IMR-90 (cell line): ENCODE data around the gene TSPAN33. TPM values are rescaled to one million over a fixed set of nuclear protein-coding genes. Genes with fewer than 3 reads are reported as not detected.

Experiments used
- ATAC-seq: fragments of 200-7000 bp; cut with Tn5 transposase; 2 replicates; pipeline ENCODE4 v1.9.1; 2020; ENCODE audit warnings: low read depth, mild to moderate bottlenecking, moderate library complexity
- BruUV-seq: library from RNA; stranded (reverse); fragments of 400-500 nt; replicated peaks from 2 replicates; lab custom pipeline; 2021; lab: Mats Ljungman, UMichigan
- CTCF ChIA-PET: fragments of 300-600 bp; formaldehyde crosslinking; extraction: SDS; loops from one replicate; lab custom pipeline; 2021; ENCODE audit warnings: antibody characterized with exemption; lab: Yijun Ruan, JAX
- POLR2A ChIA-PET: fragments of 300-600 bp; sonication (Branson Sonifier 250); formaldehyde crosslinking; loops from one replicate; lab custom pipeline; 2022; ENCODE audit warnings: antibody characterized with exemption; ENCODE audit not compliant: unreplicated experiment; lab: Charles Lee
- DNase-seq: peaks from one replicate; pipeline ENCODE4 v3.0.0; 2013
- H2AFZ ChIP-seq: replicated peaks from 2 replicates; pipeline ENCODE3; 2013; ENCODE audit warnings: low read length, mild to moderate bottlenecking; ENCODE audit not compliant: poor library complexity
- H2AK5ac ChIP-seq: 2 replicates; pipeline ENCODE4 v1.6.1; 2013; ENCODE audit warnings: low read depth, low read length, inconsistent platforms
- H2AK9ac ChIP-seq: replicated peaks from 2 replicates; pipeline ENCODE3; 2013; ENCODE audit warnings: mild to moderate bottlenecking, low read depth, low read length, moderate library complexity; ENCODE audit not compliant: poor library complexity
- H2BK120ac ChIP-seq: 2 replicates; pipeline ENCODE4 v1.6.1; 2013; ENCODE audit warnings: low read depth, low read length, inconsistent platforms
- H2BK15ac ChIP-seq: 3 replicates; pipeline ENCODE4 v1.6.1; 2013; ENCODE audit warnings: low read depth, low read length, inconsistent platforms
- H2BK20ac ChIP-seq: 2 replicates; pipeline ENCODE4 v1.6.1; 2013; ENCODE audit warnings: low read depth, mild to moderate bottlenecking, inconsistent platforms, low read length, moderate library complexity
- H2BK5ac ChIP-seq: 2 replicates; pipeline ENCODE4 v1.6.1; 2013; ENCODE audit warnings: mild to moderate bottlenecking, low read depth, low read length, inconsistent platforms; ENCODE audit not compliant: poor library complexity, severe bottlenecking
- H3K14ac ChIP-seq: replicated peaks from 2 replicates; pipeline ENCODE4 v1.6.1; 2013; ENCODE audit warnings: low read depth, low read length, inconsistent platforms
- H3K18ac ChIP-seq: 2 replicates; pipeline ENCODE4 v1.6.1; 2013; ENCODE audit warnings: low read depth, low read length, control low read depth
- H3K23ac ChIP-seq: 2 replicates; pipeline ENCODE4 v1.6.1; 2013; ENCODE audit warnings: low read depth, low read length, inconsistent platforms
- H3K27ac ChIP-seq: 2 replicates; pipeline ENCODE4 v1.5.1; 2013; ENCODE audit warnings: mild to moderate bottlenecking, control low read depth, low read length; ENCODE audit not compliant: insufficient read depth
- H3K27me3 ChIP-seq: 2 replicates; pipeline ENCODE4 v1.6.1; 2013; ENCODE audit warnings: low read length; ENCODE audit not compliant: control insufficient read depth, insufficient read depth
- H3K36me3 ChIP-seq: 2 replicates; pipeline ENCODE4 v1.6.1; 2013; ENCODE audit warnings: low read length, mixed read lengths; ENCODE audit not compliant: control insufficient read depth, insufficient read depth
- H3K4ac ChIP-seq: 2 replicates; pipeline ENCODE4 v1.6.1; 2013; ENCODE audit warnings: low read depth, low read length, inconsistent platforms
- H3K4me1 ChIP-seq: 2 replicates; pipeline ENCODE4 v1.6.1; 2013; ENCODE audit warnings: low read length, mixed read lengths; ENCODE audit not compliant: control insufficient read depth, insufficient read depth
- H3K4me2 ChIP-seq: 2 replicates; pipeline ENCODE4 v1.6.1; 2013; ENCODE audit warnings: low read depth, mild to moderate bottlenecking, control low read depth, low read length, moderate library complexity
- H3K4me3 ChIP-seq: 2 replicates; pipeline ENCODE4 v1.5.1; 2013; ENCODE audit warnings: low read depth, mild to moderate bottlenecking, control low read depth, low read length, moderate library complexity; ENCODE audit not compliant: insufficient read depth
- H3K56ac ChIP-seq: 2 replicates; pipeline ENCODE4 v1.6.1; 2013; ENCODE audit warnings: low read length, inconsistent platforms; ENCODE audit not compliant: insufficient read depth; ENCODE audit errors: extremely low read depth
- H3K79me1 ChIP-seq, 2 experiments: 2 replicates each; pipeline ENCODE4 v1.6.1; 2013; ENCODE audit warnings: low read length in 2 of 2, inconsistent platforms in 1 of 2, low read depth in 1 of 2
- H3K9ac ChIP-seq: 2 replicates; pipeline ENCODE4 v1.6.1; 2013; ENCODE audit warnings: low read depth, low read length, control low read depth
- H3K9me1 ChIP-seq: 2 replicates; pipeline ENCODE4 v1.6.1; 2013; ENCODE audit warnings: low read length, inconsistent platforms; ENCODE audit not compliant: insufficient read depth
- H3K9me3 ChIP-seq: 2 replicates; pipeline ENCODE4 v1.6.1; 2013; ENCODE audit warnings: low read length; ENCODE audit not compliant: control insufficient read depth, insufficient read depth
- H4K20me1 ChIP-seq: 2 replicates; pipeline ENCODE4 v1.6.1; 2013; ENCODE audit warnings: low read length, inconsistent platforms; ENCODE audit not compliant: insufficient read depth
- H4K5ac ChIP-seq: 2 replicates; pipeline ENCODE4 v1.6.1; 2013; ENCODE audit warnings: mild to moderate bottlenecking, low read depth, low read length, control low read depth
- H4K8ac ChIP-seq, 2 experiments: 2 replicates each; pipeline ENCODE4 v1.6.1; 2013; ENCODE audit warnings: low read depth in 2 of 2, low read length in 2 of 2, control low read depth in 1 of 2, inconsistent platforms in 1 of 2
- H4K91ac ChIP-seq: 2 replicates; pipeline ENCODE4 v1.6.1; 2013; ENCODE audit warnings: low read depth, low read length, inconsistent platforms; ENCODE audit not compliant: insufficient read depth
- BHLHE40 ChIP-seq: fragments of 150-350 bp; IDR thresholded peaks from 2 replicates; pipeline ENCODE4 v1.6.1; 2016; ENCODE audit warnings: mild to moderate bottlenecking, low read depth, low read length
- FOS ChIP-seq: fragments of 150-350 bp; IDR thresholded peaks from 2 replicates; pipeline ENCODE4 v1.6.1; 2016; ENCODE audit warnings: low read depth, low read length
- MAFK ChIP-seq: IDR thresholded peaks from 2 replicates; pipeline ENCODE4 v1.6.1; 2012; ENCODE audit warnings: low read depth, low read length, improper control_type of control experiment
- MAZ ChIP-seq: IDR thresholded peaks from 2 replicates; pipeline ENCODE4 v1.6.1; 2012; ENCODE audit warnings: low read depth, mild to moderate bottlenecking, low read length, improper control_type of control experiment, moderate library complexity, borderline replicate concordance
- NFE2L2 ChIP-seq: fragments of 150-350 bp; IDR thresholded peaks from 2 replicates; pipeline ENCODE4 v1.6.1; 2016; ENCODE audit warnings: low read depth, mild to moderate bottlenecking, low read length
- POLR2A ChIP-seq: IDR thresholded peaks from 2 replicates; pipeline ENCODE4 v1.6.1; 2012; ENCODE audit warnings: mild to moderate bottlenecking, low read depth, low read length
- RCOR1 ChIP-seq: IDR thresholded peaks from 2 replicates; pipeline ENCODE4 v1.6.1; 2012; ENCODE audit warnings: mild to moderate bottlenecking, low read length, improper control_type of control experiment; ENCODE audit not compliant: insufficient replicate concordance
- RFX5 ChIP-seq: IDR thresholded peaks from 2 replicates; pipeline ENCODE4 v1.8.0; 2012; ENCODE audit warnings: low read depth, mild to moderate bottlenecking, low read length, moderate library complexity
- SMC3 ChIP-seq: fragments of 150-350 bp; IDR thresholded peaks from 2 replicates; pipeline ENCODE4 v1.6.1; 2016; ENCODE audit warnings: low read depth, mild to moderate bottlenecking, antibody characterized with exemption, low read length, moderate library complexity
- WGBS, 2 experiments: methylation state at CpG; one replicate each; pipeline versions ENCODE4 v1.1.5 to v1.1.7; 2013; ENCODE audit warnings: missing lambda C conversion rate in 2 of 2; ENCODE audit not compliant: insufficient read length in 1 of 2; ENCODE audit errors: extremely low coverage in 2 of 2; 5-methylcytosine and 5-hydroxymethylcytosine counted together
- dilution Hi-C: fragments of 300-500 bp; cut with HindIII; formaldehyde crosslinking; loops from one replicate; pipeline ENCODE4 v1.14.3; 2018; ENCODE audit warnings: low sequenced_read_pairs; ENCODE audit not compliant: unreplicated experiment
- in situ Hi-C: fragments of 300-500 bp; cut with MboI; formaldehyde crosslinking; loops from 3 replicates; pipeline ENCODE4 v1.14.3; 2019; ENCODE audit warnings: low sequenced_read_pairs, inconsistent platforms, mixed read lengths
- intact Hi-C: fragments of 100-400 bp; cut with micrococcal nuclease; formaldehyde crosslinking; loops from 2 replicates; pipeline ENCODE4 v1.10.0; 2022
- polyA plus RNA-seq, 3 experiments: library from polyadenylated mRNA; depleted of rRNA; stranded (reverse); fragments of >200 nt; gene quantifications; 2 replicates each; pipeline ENCODE4 v1.2.3, GENCODE V29; 2012; ENCODE audit warnings: low replicate concordance in 1 of 3
- total RNA-seq: library from RNA; depleted of rRNA; stranded (reverse); fragments of >200 nt; gene quantifications from 2 replicates; pipeline ENCODE4 v1.2.3, GENCODE V29; 2012
- TF ChIP-seq, protein P1 (sequence below): conservative IDR thresholded peaks from 2 replicates; pipeline ENCODE4 v1.5.1; 2012; ENCODE audit warnings: mild to moderate bottlenecking, low read depth, low read length, improper control_type of control experiment
- TF ChIP-seq, protein P2 (sequence below): fragments of 150-350 bp; IDR thresholded peaks from 2 replicates; pipeline ENCODE4 v1.6.1; 2016; ENCODE audit warnings: low read depth, mild to moderate bottlenecking, low read length, moderate library complexity, borderline replicate concordance
- TF ChIP-seq, protein P3 (sequence below): fragments of 150-350 bp; IDR thresholded peaks from 2 replicates; pipeline ENCODE4 v1.6.1; 2017; ENCODE audit warnings: mild to moderate bottlenecking, antibody characterized with exemption, low read length, low read depth

Gene TSPAN33
- total and polyA plus RNA-seq, 2 of the 4 experiments (the other 2 are of a cell fraction) = 0.17 to 0.36 TPM

DNA sequence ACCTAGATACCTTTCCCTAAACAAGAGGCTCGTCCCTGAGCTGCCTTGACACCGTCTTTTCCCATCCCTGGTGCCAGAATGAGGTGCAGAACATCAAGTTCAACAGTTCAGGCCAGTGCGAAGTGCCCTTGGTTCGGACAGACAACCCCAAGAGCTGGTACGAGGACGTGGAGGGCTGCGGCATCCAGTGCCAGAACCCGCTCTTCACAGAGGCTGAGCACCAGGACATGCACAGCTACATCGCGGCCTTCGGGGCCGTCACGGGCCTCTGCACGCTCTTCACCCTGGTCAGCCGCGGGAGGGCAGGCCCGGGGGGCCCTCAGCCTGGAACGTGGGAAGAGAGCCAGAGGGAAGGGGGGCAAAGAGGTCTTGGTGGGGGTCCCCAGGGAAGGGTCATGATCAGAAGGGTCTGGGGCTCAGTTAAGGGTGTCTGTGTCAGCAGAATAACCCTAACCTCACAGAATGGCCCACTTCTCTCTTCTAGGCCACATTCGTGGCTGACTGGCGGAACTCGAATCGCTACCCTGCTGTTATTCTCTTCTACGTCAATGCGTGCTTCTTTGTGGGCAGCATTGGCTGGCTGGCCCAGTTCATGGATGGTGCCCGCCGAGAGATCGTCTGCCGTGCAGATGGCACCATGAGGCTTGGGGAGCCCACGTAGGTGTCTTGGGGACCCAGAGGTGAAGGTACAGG is 60.8 kb downstream of the TSPAN33 start:
- no peaks in the 10 kb centered on the region; the same call in 1 of the 2 replicates for H4K20me1 ChIP-seq

More for the DNA sequence above, 60.8 kb downstream of the TSPAN33 start:
- no peak overlapping the region for H2AFZ ChIP-seq
- DNase-seq (no peak), ATAC-seq (no peak)
- dilution Hi-C loops (no loop called here), in situ Hi-C loops (loop anchor here (5.0 kb wide), 1 partner anchor 38 kb away; no protein-coding TSS in a partner anchor), intact Hi-C loops (no loop called here)
- no peak overlapping the region for H2BK20ac ChIP-seq
- CTCF ChIA-PET = no interaction called here
- no peak overlapping the region for H3K56ac ChIP-seq
- no peak overlapping the region for H2AK5ac ChIP-seq
- no peak overlapping the region for H3K23ac ChIP-seq
- peaks cover 32% of the 10 kb centered on the region for H3K36me3 ChIP-seq
- no peak for TF ChIP-seq FOS
- no peak for TF ChIP-seq NFE2L2
- TF ChIP-seq MAZ = no peak
- no peak for TF ChIP-seq MAFK
- TF ChIP-seq RCOR1 = no peak
- TF ChIP-seq RFX5 = no peak
- TF ChIP-seq SMC3 = no peak
- no peak for TF ChIP-seq POLR2A
- TF ChIP-seq BHLHE40 = no peak
- TF ChIP-seq, protein P1, sequence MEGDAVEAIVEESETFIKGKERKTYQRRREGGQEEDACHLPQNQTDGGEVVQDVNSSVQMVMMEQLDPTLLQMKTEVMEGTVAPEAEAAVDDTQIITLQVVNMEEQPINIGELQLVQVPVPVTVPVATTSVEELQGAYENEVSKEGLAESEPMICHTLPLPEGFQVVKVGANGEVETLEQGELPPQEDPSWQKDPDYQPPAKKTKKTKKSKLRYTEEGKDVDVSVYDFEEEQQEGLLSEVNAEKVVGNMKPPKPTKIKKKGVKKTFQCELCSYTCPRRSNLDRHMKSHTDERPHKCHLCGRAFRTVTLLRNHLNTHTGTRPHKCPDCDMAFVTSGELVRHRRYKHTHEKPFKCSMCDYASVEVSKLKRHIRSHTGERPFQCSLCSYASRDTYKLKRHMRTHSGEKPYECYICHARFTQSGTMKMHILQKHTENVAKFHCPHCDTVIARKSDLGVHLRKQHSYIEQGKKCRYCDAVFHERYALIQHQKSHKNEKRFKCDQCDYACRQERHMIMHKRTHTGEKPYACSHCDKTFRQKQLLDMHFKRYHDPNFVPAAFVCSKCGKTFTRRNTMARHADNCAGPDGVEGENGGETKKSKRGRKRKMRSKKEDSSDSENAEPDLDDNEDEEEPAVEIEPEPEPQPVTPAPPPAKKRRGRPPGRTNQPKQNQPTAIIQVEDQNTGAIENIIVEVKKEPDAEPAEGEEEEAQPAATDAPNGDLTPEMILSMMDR = no peak
- TF ChIP-seq, protein P2, sequence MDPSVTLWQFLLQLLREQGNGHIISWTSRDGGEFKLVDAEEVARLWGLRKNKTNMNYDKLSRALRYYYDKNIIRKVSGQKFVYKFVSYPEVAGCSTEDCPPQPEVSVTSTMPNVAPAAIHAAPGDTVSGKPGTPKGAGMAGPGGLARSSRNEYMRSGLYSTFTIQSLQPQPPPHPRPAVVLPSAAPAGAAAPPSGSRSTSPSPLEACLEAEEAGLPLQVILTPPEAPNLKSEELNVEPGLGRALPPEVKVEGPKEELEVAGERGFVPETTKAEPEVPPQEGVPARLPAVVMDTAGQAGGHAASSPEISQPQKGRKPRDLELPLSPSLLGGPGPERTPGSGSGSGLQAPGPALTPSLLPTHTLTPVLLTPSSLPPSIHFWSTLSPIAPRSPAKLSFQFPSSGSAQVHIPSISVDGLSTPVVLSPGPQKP = no peak
- TF ChIP-seq, protein P3, sequence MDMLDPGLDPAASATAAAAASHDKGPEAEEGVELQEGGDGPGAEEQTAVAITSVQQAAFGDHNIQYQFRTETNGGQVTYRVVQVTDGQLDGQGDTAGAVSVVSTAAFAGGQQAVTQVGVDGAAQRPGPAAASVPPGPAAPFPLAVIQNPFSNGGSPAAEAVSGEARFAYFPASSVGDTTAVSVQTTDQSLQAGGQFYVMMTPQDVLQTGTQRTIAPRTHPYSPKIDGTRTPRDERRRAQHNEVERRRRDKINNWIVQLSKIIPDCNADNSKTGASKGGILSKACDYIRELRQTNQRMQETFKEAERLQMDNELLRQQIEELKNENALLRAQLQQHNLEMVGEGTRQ = no peak
- no peak overlapping the region for H3K14ac ChIP-seq
- POLR2A ChIA-PET = no interaction called here
- H2AK9ac ChIP-seq = no peak overlapping the region
- H3K27me3 ChIP-seq = no peaks in the 10 kb centered on the region
- 0 out of 2 replicates have a peak, but pooled peaks cover 1% of the 10 kb centered on the region for H3K4me1 ChIP-seq
- H4K5ac ChIP-seq = no peak overlapping the region
- no peak overlapping the region for H3K4me3 ChIP-seq
- H3K79me1 ChIP-seq = peaks cover 0 to 9% of the 10 kb centered on the region in 2 experiments; a peak in 2 of 4 replicates
- no peak overlapping the region for H2BK120ac ChIP-seq
- no peaks in the 10 kb centered on the region for H3K9me3 ChIP-seq
- 96% methylated on average over 16 of the region's 29 CpGs; no CpG with 5 or more reads in 1 of the 2 experiments for WGBS, 2 experiments
- no peaks in the 10 kb centered on the region for H3K9me1 ChIP-seq
- no peak overlapping the region for H2BK5ac ChIP-seq
- H3K4me2 ChIP-seq = no peak overlapping the region
- BruUV-seq = no TSS peak
- H2BK15ac ChIP-seq = no peak overlapping the region
- H4K91ac ChIP-seq = no peak overlapping the region
- H3K4ac ChIP-seq = no peak overlapping the region
- H3K18ac ChIP-seq = no peak overlapping the region
- no peak overlapping the region for H3K9ac ChIP-seq
- no peak overlapping the region for H3K27ac ChIP-seq
- no peak overlapping the region for H4K8ac ChIP-seq
